Neuronal stem cell (in vitro differentiated cells): ENCODE results near the gene GYPB.
"Not testable (repeated sequence)": the region's sequence is repeated elsewhere in the genome, so short reads cannot be mapped to it uniquely, and the experiment has no call there.

ENCODE experiments used
- DNase-seq: peaks from one replicate; pipeline ENCODE4 v3.0.0-alpha.2; 2013; ENCODE audit warnings: low spot score
- H2AFZ ChIP-seq: one replicate; pipeline ENCODE4 v1.6.1; 2013; ENCODE audit warnings: mild to moderate bottlenecking, low read length, inconsistent platforms
- H2AK5ac ChIP-seq: 2 replicates; pipeline ENCODE4 v1.6.1; 2013; ENCODE audit warnings: low read depth, mild to moderate bottlenecking, inconsistent platforms, low read length, moderate library complexity, mixed read lengths
- H2BK120ac ChIP-seq: 2 replicates; pipeline ENCODE4 v1.6.1; 2013; ENCODE audit warnings: low read depth, mild to moderate bottlenecking, inconsistent platforms, low read length, moderate library complexity, mixed read lengths
- H2BK12ac ChIP-seq: one replicate; pipeline ENCODE4 v1.6.1; 2013; ENCODE audit warnings: low read length, inconsistent platforms
- H2BK15ac ChIP-seq: 2 replicates; pipeline ENCODE4 v1.6.1; 2013; ENCODE audit warnings: mild to moderate bottlenecking, low read length, inconsistent platforms, mixed read lengths
- H2BK5ac ChIP-seq: one replicate; pipeline ENCODE4 v1.6.1; 2013; ENCODE audit warnings: inconsistent platforms, mild to moderate bottlenecking, low read length, moderate library complexity
- H3K14ac ChIP-seq: one replicate; pipeline ENCODE4 v1.6.1; 2013; ENCODE audit warnings: low read length, inconsistent platforms
- H3K18ac ChIP-seq: 2 replicates; pipeline ENCODE4 v1.6.1; 2013; ENCODE audit warnings: low read length, inconsistent platforms
- H3K23ac ChIP-seq: 2 replicates; pipeline ENCODE4 v1.6.1; 2013; ENCODE audit warnings: low read depth, mild to moderate bottlenecking, mixed read lengths, low read length, inconsistent platforms; ENCODE audit not compliant: poor library complexity
- H3K27ac ChIP-seq: replicated peaks from 3 replicates; pipeline ENCODE4 v1.5.1; 2013; ENCODE audit warnings: low read length, inconsistent platforms
- H3K27me3 ChIP-seq, 3 experiments: 2 replicates each; pipeline ENCODE4 v1.6.1; 2013; ENCODE audit warnings: low read length in 3 of 3, mild to moderate bottlenecking in 2 of 3, inconsistent platforms in 1 of 3, low read depth in 1 of 3, mixed read lengths in 1 of 3, moderate library complexity in 1 of 3; ENCODE audit not compliant: control insufficient read depth in 3 of 3, insufficient read depth in 3 of 3
- H3K36me3 ChIP-seq, 2 donors: replicated peaks in 1 of 2; 2 replicates each; pipeline ENCODE4 v1.6.1; 2013; ENCODE audit warnings: low read length in 2 of 2; ENCODE audit not compliant: control insufficient read depth in 2 of 2, insufficient read depth in 2 of 2
- H3K4ac ChIP-seq: 2 replicates; pipeline ENCODE4 v1.6.1; 2013; ENCODE audit warnings: inconsistent platforms, mild to moderate bottlenecking, low read length, moderate library complexity
- H3K4me1 ChIP-seq, 2 donors: 1 replicate in 1 of 2; 2 replicates in 1 of 2; pipeline ENCODE4 v1.6.1; 2013; ENCODE audit warnings: low read length in 2 of 2, low read depth in 1 of 2; ENCODE audit not compliant: control insufficient read depth in 2 of 2, insufficient read depth in 1 of 2
- H3K4me2 ChIP-seq: one replicate; pipeline ENCODE4 v1.6.1; 2013; ENCODE audit warnings: mild to moderate bottlenecking, low read length, inconsistent platforms; ENCODE audit not compliant: insufficient read depth, poor library complexity, severe bottlenecking
- H3K4me3 ChIP-seq, 2 donors: 2 replicates each; pipeline ENCODE4 v1.5.1; 2013; ENCODE audit warnings: low read length in 2 of 2, mild to moderate bottlenecking in 2 of 2, inconsistent platforms in 1 of 2, moderate library complexity in 1 of 2
- H3K79me1 ChIP-seq: one replicate; pipeline ENCODE4 v1.6.1; 2013; ENCODE audit warnings: low read depth, mild to moderate bottlenecking, inconsistent platforms, low read length, moderate library complexity
- H3K9ac ChIP-seq: one replicate; pipeline ENCODE4 v1.6.1; 2013; ENCODE audit warnings: mild to moderate bottlenecking, low read depth, low read length, inconsistent platforms; ENCODE audit not compliant: poor library complexity
- H3K9me3 ChIP-seq, 2 donors: replicated peaks in 1 of 2; 2 replicates each; pipeline versions ENCODE3 to v1.6.1; 2013; ENCODE audit warnings: low read length in 2 of 2, mild to moderate bottlenecking in 2 of 2, inconsistent platforms in 1 of 2, low read depth in 1 of 2, mixed read lengths in 1 of 2, moderate library complexity in 1 of 2; ENCODE audit not compliant: control insufficient read depth in 2 of 2, insufficient read depth in 1 of 2
- H4K8ac ChIP-seq: one replicate; pipeline ENCODE4 v1.6.1; 2013; ENCODE audit warnings: low read depth, mild to moderate bottlenecking, inconsistent platforms, low read length, moderate library complexity
- H4K91ac ChIP-seq: one replicate; pipeline ENCODE4 v1.6.1; 2013; ENCODE audit warnings: low read length, low read depth, mild to moderate bottlenecking, inconsistent platforms; ENCODE audit not compliant: poor library complexity
- WGBS, 2 donors: extraction: QIAGEN DNeasy Blood & Tissue Kit; methylation state at CpG; one replicate each; pipeline ENCODE4 v1.1.7; 2013; ENCODE audit warnings: missing lambda C conversion rate in 2 of 2, mixed read lengths in 1 of 2; ENCODE audit not compliant: insufficient read length in 2 of 2, insufficient replicate concordance in 1 of 2; ENCODE audit errors: extremely low coverage in 2 of 2; 5-methylcytosine and 5-hydroxymethylcytosine counted together

The GYPB gene

DNA sequence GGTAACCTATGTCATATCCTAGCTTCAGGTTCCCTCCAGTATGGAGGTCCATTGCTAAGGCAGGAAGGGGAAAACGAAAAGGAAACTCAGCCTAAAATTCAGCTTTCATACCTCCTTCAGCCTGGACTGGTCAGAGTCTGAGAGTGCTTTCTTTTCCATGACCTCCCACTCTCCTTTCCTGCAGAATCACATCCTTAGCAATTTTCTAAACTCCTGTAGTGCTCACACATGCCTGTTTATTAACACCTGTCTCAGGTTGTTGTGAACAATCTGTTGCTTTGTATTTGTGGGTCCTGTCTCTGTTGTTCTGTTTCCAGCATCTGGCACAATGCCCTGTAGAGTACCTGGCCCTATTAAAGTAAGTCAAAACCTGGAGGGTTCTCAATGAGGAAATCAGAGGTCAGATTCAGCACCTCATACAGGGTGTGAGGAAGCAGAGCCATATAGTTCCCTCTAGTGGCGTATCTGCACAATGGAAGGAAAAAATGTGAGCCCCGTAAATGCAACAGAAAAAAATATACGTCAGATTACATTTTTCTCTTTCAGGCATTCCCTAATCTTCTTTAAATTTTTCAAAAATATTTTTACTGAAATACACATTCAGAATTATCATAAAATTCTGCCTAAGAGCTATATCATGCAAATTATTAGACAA is 2.3 kb upstream of the GYPB start:
- WGBS, 2 donors, result no CpG with 5 or more reads among the region's 4 CpGs
- H3K27me3 ChIP-seq, H3K4me1 ChIP-seq, H3K9ac ChIP-seq, H2BK5ac ChIP-seq, H3K23ac ChIP-seq, H3K27ac ChIP-seq, H4K91ac ChIP-seq, H3K79me1 ChIP-seq, H3K4ac ChIP-seq, H2BK12ac ChIP-seq, H3K4me3 ChIP-seq, H2BK15ac ChIP-seq, H3K9me3 ChIP-seq, H3K18ac ChIP-seq, H2AK5ac ChIP-seq, H4K8ac ChIP-seq, H3K4me2 ChIP-seq, H2BK120ac ChIP-seq, H3K14ac ChIP-seq, H3K36me3 ChIP-seq, H2AFZ ChIP-seq: not testable (repeated sequence)
- DNase-seq, result peak; percentile 1

DNA sequence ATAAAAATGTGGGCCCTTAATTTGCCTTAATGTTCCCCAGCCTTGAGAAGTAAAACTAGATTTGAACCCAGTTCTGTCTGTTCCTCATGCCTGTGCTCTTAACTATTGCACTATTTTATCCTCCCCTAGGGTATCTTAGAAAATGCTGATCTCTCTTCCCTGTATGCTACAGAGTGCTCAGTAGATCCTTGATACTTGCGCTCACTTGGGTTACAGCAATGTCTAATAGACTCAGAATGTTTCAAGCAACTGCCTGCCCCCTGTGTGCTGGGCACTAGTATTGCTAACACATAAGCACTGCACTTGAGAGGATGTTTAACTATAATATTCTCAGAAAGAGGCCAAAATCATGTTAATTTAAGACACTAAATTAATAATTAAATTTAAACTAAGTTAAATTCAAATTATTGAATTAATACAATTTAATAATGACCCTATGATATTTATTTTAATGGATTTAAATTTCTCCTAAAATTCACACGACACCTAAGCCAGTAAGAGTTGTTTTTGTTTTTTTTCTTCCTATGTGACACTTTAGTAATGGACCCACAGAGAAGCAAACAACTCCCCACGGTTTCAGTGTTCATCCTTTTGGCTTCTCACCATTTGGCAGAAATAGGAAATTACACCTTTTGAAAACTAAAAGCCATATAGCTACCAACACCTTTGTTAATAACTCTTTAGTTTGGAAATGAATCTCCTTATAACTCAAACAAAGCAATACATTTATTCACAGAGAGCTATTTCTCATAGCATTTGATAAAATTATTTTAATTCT is 768 bp downstream of the GYPB start:
- H2BK12ac ChIP-seq, H3K4me3 ChIP-seq, DNase-seq, H2BK120ac ChIP-seq, H2BK15ac ChIP-seq, H2AK5ac ChIP-seq, H3K4me1 ChIP-seq, H3K4ac ChIP-seq, H3K9ac ChIP-seq, H3K79me1 ChIP-seq, H2BK5ac ChIP-seq, H2AFZ ChIP-seq, H3K14ac ChIP-seq, H3K4me2 ChIP-seq, H4K91ac ChIP-seq, H3K18ac ChIP-seq, H4K8ac ChIP-seq, H3K9me3 ChIP-seq, H3K27me3 ChIP-seq, H3K27ac ChIP-seq, H3K36me3 ChIP-seq, H3K23ac ChIP-seq: not testable (repeated sequence)
- WGBS, 2 donors, result no CpG with 5 or more reads among the region's 3 CpGs

DNA sequence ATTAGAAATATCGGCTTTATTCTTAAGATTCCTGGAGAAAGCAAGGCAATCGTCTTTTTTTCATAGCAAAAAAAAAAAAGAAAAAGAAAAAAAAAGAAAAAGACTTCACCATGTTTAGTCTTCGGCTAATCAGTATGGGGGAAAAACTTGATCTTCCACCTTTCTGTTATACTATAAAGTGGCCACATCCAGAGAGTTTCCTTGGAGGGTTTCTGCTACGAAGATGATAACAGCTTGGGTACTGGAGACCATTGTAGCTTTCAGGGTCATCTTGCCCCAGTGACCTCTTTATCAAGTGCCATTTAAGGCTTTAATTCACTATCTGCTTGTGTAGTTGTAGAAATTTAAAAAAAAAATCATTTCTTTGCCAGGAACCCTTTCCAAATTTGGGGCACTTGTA is 1.9 kb downstream of the GYPB start:
- not testable (repeated sequence) for H3K27me3 ChIP-seq, H3K4me3 ChIP-seq, H4K91ac ChIP-seq, H3K9me3 ChIP-seq, H3K27ac ChIP-seq, H3K4me2 ChIP-seq, H3K14ac ChIP-seq, H2BK15ac ChIP-seq, H2AK5ac ChIP-seq, H3K4me1 ChIP-seq, H3K79me1 ChIP-seq, H3K4ac ChIP-seq, H2BK12ac ChIP-seq, DNase-seq, H2BK5ac ChIP-seq, H3K23ac ChIP-seq, H3K9ac ChIP-seq, H3K36me3 ChIP-seq, H3K18ac ChIP-seq, H4K8ac ChIP-seq, H2BK120ac ChIP-seq, H2AFZ ChIP-seq
- no CpG with 5 or more reads among the region's 4 CpGs for WGBS, 2 donors

DNA sequence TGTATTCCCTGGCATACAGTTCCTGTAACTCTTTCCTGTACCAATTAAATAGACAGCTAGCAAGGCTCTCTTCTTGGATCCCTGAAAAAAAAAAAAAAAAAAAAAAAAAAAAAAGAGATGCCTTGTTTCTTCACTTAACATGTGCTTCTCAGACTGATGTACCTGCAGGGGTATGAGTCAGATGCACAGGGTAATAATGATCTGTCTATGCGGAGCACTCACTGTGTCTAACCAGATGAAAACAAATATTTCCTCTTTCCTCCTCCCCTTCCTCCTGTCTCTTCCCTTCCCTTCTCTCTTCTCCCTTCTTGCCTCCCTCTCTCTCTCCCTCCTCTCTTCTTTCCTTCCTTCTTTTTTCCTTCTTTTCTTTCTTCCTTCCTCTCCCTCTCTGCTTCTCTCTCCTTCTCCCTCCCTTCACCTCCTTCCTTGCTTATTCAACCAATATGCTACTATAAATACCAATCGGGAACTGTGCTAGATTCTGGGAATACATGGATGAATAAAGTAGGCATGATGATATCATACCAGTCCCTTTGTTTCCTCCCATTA is 3.0 kb downstream of the GYPB start:
- H3K27ac ChIP-seq, H3K4ac ChIP-seq, H3K4me2 ChIP-seq, H3K27me3 ChIP-seq, H2BK5ac ChIP-seq, H3K14ac ChIP-seq, H4K8ac ChIP-seq, DNase-seq, H3K4me1 ChIP-seq, H3K36me3 ChIP-seq, H2AFZ ChIP-seq, H3K9ac ChIP-seq, H2BK15ac ChIP-seq, H4K91ac ChIP-seq, H2BK120ac ChIP-seq, H3K79me1 ChIP-seq, H2AK5ac ChIP-seq, H2BK12ac ChIP-seq, H3K4me3 ChIP-seq, H3K23ac ChIP-seq, H3K9me3 ChIP-seq, H3K18ac ChIP-seq: not testable (repeated sequence)
- no CpG with 5 or more reads among the region's 2 CpGs for WGBS, 2 donors
